Heart right ventricle (tissue), 16 donors: ENCODE data around the gene SHROOM3. TPM values are rescaled to one million over a fixed set of nuclear protein-coding genes. Genes with fewer than 3 reads are reported as not detected.

ENCODE experiments used
- ATAC-seq, 8 donors: fragments of 200-7000 bp; cut with Tn5 transposase; one replicate each; pipeline ENCODE4 v1.9.1; 2020; ENCODE audit warnings: mild to moderate bottlenecking in 8 of 8, moderate library complexity in 8 of 8, moderate number of reproducible peaks in 1 of 8
- DNase-seq, 2 donors: peaks; one replicate each; pipeline ENCODE4 v3.0.0-alpha.2; 2020
- H3K27ac ChIP-seq, 10 donors: fragments of 200-600 bp; sonication (generic) in 2 of 10; one replicate each; pipeline versions ENCODE4 v1.5.0 to v1.8.0; 2020 to 2022; ENCODE audit warnings: mild to moderate bottlenecking in 3 of 10
- H3K27me3 ChIP-seq, 7 donors: fragments of 200-600 bp; one replicate each; pipeline ENCODE4 v1.8.0; 2021 to 2022; ENCODE audit warnings: mild to moderate bottlenecking in 2 of 7
- H3K36me3 ChIP-seq, 9 donors: fragments of 200-600 bp; sonication (generic) in 1 of 9; one replicate each; pipeline versions ENCODE4 v1.5.0 to v1.8.0; 2020 to 2022; ENCODE audit warnings: mild to moderate bottlenecking in 2 of 9
- H3K4me1 ChIP-seq, 9 donors: fragments of 200-600 bp; sonication (generic) in 1 of 9; one replicate each; pipeline versions ENCODE4 v1.5.0 to v1.8.0; 2020 to 2022; ENCODE audit warnings: mild to moderate bottlenecking in 4 of 9
- H3K4me3 ChIP-seq, 10 donors: fragments of 200-600 bp; sonication (generic) in 2 of 10; one replicate each; pipeline versions ENCODE4 v1.5.0 to v1.8.0; 2020 to 2022; ENCODE audit warnings: mild to moderate bottlenecking in 7 of 10, moderate library complexity in 2 of 10
- H3K9me3 ChIP-seq, 11 donors: fragments of 200-600 bp in 10 of 11; sonication (generic) in 2 of 11; one replicate each; pipeline versions ENCODE4 v1.5.0 to v1.8.0; 2013 to 2022; ENCODE audit warnings: mild to moderate bottlenecking in 2 of 11, control low read depth in 1 of 11, moderate library complexity in 1 of 11
- WGBS, 2 donors: extraction: QIAGEN DNeasy Blood & Tissue Kit; methylation state at CpG; one replicate each; pipeline ENCODE4 v1.1.7; 2013; ENCODE audit warnings: inconsistent platforms in 1 of 2; 5-methylcytosine and 5-hydroxymethylcytosine counted together
- intact Hi-C, 10 donors: fragments of 100-400 bp; cut with DNase I; formaldehyde crosslinking; loops; one replicate each; pipeline versions ENCODE4 v1.11.1 to v1.14.2; 2022
- polyA plus RNA-seq, 2 donors: library from polyadenylated mRNA; stranded (reverse); fragments of 200-250 nt; gene quantifications; one replicate each; pipeline ENCODE4 v1.2.3, GENCODE V29; 2013
- total RNA-seq, 10 donors: library from RNA; stranded (reverse); fragmentation: NEBNext Ultra II Directional in 3 of 10; extraction: Animal tissue kit (Norgen Biotek cat#: 25700) in 3 of 10; gene quantifications; one replicate each; pipeline versions ENCODE4 v1.2.1 to v1.2.4, GENCODE V29; 2021 to 2023
- TF ChIP-seq, protein P1 (sequence below), 9 donors: fragments of 200-600 bp; sonication (generic) in 2 of 9; IDR thresholded peaks; one replicate each; pipeline versions ENCODE4 v1.5.0 to v1.8.0; 2021 to 2022; ENCODE audit warnings: antibody characterized with exemption in 9 of 9, mild to moderate bottlenecking in 5 of 9, moderate library complexity in 1 of 9
- donor health status: Arrhythmogenic right ventricular cardiomyopathy.
- donor health status: ischemic (EF 13 %, LVEDD 7.1; RV severe dilation, severe dysfunction).
- donor health status: healthy with polysubstance abuse.
- donor health status: DM: no; HTN: yes; CAD: no.
- donor health status: DM: no; HTN: no; CAD: no.
- donor health status: ischemic (EF 25% LVEDD 6.9; RV normal size, moderate dysfunction).
- donor health status: ischemic (EF 25% LVEDD 5.7; RV mildly dilated, moderate dysfunction).
- donor health status: healthy.
- donor health status: DM: yes; HTN: yes; CAD: no.
- donor health status: Ischemic cardiomyopathy.
- donor health status: ischemic (EF 35%, LVEDD 5.7; RV mildly dilated, moderate dysfunction).
- donor health status: nonischemic (EF 11% LVEDD 7.7; RV severe dilation, severe dysfunction).
- donor health status: DM: yes; HTN: yes; CAD: no.
- donor health status: PGD.
- donor health status: ischemic (EF 29% LVEDD 5.4; RV normal size, mild dysfunction).
- donor health status: nonischemic (EF 23%, LVEDD 6.1; RV moderate dilation, normal function).

Gene SHROOM3
- total and polyA plus RNA-seq, 12 donors: 1.7 to 33.3 (median 15.9) TPM

DNA sequence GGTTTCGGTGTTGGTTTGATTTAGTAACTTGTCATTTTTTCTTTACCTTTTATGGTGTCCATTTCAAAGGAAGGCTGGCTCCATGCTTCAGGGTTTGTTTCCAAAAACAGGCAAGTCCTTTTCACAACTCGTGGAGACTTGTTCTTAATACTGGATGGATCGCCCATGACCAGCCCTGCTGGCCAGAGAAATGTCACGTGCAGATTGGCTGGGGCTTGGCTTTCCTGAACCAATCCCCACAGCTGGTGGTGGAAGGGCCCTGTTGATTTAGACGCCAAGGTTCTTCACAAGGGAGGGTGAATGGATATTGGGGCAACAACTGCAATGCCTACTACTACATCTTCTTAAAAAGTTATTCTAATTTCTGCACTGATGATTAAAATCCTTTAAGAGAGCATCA, 92.6 kb downstream of the SHROOM3 start:
- Histone ChIP-seq H3K27ac (peak overlapping the region in 1 of 10 donors; percentile 79), H3K9me3 (no peaks in the 10 kb centered on the region), H3K4me3 (no peak overlapping the region), H3K27me3 (no peaks in the 10 kb centered on the region), H3K36me3 (no peaks in the 10 kb centered on the region), H3K4me1 (peaks cover 0 to 30% (median 6%) of the 10 kb centered on the region in 9 donors)
- TF ChIP-seq, protein P1, sequence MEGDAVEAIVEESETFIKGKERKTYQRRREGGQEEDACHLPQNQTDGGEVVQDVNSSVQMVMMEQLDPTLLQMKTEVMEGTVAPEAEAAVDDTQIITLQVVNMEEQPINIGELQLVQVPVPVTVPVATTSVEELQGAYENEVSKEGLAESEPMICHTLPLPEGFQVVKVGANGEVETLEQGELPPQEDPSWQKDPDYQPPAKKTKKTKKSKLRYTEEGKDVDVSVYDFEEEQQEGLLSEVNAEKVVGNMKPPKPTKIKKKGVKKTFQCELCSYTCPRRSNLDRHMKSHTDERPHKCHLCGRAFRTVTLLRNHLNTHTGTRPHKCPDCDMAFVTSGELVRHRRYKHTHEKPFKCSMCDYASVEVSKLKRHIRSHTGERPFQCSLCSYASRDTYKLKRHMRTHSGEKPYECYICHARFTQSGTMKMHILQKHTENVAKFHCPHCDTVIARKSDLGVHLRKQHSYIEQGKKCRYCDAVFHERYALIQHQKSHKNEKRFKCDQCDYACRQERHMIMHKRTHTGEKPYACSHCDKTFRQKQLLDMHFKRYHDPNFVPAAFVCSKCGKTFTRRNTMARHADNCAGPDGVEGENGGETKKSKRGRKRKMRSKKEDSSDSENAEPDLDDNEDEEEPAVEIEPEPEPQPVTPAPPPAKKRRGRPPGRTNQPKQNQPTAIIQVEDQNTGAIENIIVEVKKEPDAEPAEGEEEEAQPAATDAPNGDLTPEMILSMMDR (IDR thresholded peaks at IDR 0.05): no peak
- WGBS, 2 donors: 76 to 78% methylated on average over 5 of the region's 5 CpGs
- DNase-seq (no peak), ATAC-seq (no peak)
- intact Hi-C loops: loop anchor here in 3 of 10 donors (2.0 to 10.0 kb wide), 4 partner anchors 41 to 127 kb away; no protein-coding TSS in a partner anchor

DNA sequence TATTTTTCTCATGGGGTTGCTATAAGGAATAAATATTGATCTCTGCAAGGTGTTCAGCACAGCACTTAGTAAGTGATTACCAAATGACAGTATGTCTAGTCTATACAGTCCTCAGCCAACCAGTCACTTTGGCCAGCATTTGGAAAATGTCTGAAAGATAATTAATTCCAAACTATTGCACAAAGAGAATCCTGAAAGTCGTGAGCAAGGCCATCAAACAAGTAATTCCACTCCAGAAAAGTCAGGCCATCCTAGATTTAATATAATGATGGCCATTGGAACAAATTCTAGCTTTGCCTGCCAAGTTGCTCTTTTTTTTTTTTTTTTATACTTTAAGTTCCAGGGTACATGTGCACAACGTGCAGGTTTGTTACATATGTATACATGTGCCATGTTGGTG, 96.6 kb downstream of the SHROOM3 start:
- TF ChIP-seq, protein P1 (IDR thresholded peaks at IDR 0.05): no peak
- Histone ChIP-seq H3K27ac (no peak overlapping the region), H3K4me1 (peaks cover 0 to 36% (median 4%) of the 10 kb centered on the region in 9 donors), H3K27me3 (no peaks in the 10 kb centered on the region), H3K36me3 (no peaks in the 10 kb centered on the region), H3K9me3 (no peaks in the 10 kb centered on the region), H3K4me3 (no peak overlapping the region)
- WGBS, 2 donors: 43 to 48% methylated on average over 2 of the region's 2 CpGs
- intact Hi-C loops: no loop called here
- DNase-seq: no peak
- no peak for ATAC-seq

DNA sequence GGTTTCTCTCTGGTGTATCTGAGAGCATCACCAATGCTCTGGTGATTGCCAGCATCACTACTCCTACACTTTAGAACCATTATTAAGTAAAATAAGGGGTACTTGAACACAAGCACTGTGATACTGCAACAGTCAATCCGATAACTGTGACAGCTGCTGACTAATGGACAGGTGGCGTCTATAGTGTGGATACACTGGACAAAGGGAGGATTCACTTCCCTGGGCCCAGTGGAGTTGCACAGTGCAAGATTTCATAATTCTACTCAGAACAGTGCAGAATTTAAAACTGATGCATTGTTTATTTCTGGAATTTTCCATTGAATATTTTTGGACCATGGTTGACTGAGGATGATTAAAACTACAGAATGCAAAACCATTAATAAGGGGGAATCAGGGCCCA, 97.8 kb downstream of the SHROOM3 start:
- DNase-seq: no peak
- intact Hi-C loops: no loop called here
- TF ChIP-seq, protein P1 (IDR thresholded peaks at IDR 0.05): no peak
- peak in 1 of 8 donors; percentile 23 for ATAC-seq
- Histone ChIP-seq H3K27ac (peak overlapping the region in 2 of 10 donors; percentile 35 to 40), H3K9me3 (no peaks in the 10 kb centered on the region), H3K36me3 (no peaks in the 10 kb centered on the region), H3K27me3 (no peaks in the 10 kb centered on the region), H3K4me1 (peaks cover 0 to 26% (median 4%) of the 10 kb centered on the region in 9 donors), H3K4me3 (no peak overlapping the region)
- 64 to 66% methylated on average over 2 of the region's 2 CpGs for WGBS, 2 donors

DNA sequence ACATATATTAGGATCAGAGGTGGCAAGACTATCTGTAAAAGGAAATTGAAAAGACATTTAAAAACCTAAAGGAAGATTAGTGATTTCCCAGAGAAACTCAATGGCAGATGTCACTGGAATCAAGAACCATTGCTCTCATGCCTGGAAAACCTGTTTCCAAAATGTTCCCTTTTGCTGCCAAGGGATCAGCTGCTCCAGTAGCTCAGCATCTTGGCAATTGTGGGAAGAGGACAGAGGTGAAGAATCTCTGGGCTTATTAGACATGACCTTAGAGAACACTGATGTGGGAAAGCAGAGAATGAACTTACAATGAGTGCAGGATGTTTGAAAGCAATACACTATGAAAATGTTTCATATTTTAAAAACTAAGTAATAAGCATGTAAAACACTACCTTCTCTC, 98.3 kb downstream of the SHROOM3 start:
- ATAC-seq (peak in 6 of 8 donors; percentile 37 to 77 (median 48)), DNase-seq (peak in 1 of 2 donors; percentile 11)
- TF ChIP-seq, protein P1 (IDR thresholded peaks at IDR 0.05): no peak
- no peaks in the 10 kb centered on the region for H3K27me3 ChIP-seq
- peaks cover 0 to 26% (median 4%) of the 10 kb centered on the region in 9 donors for H3K4me1 ChIP-seq
- no peaks in the 10 kb centered on the region for H3K9me3 ChIP-seq
- peak overlapping the region in 2 of 10 donors; percentile 35 to 40 for H3K27ac ChIP-seq
- H3K36me3 ChIP-seq: no peaks in the 10 kb centered on the region
- intact Hi-C loops: no loop called here
- no peak overlapping the region for H3K4me3 ChIP-seq
